Measurements from ENCODE around the gene PYGO2.
A peak's percentile ranks its signal among the peaks of the same experiment; 100 is the strongest.

- TF ChIP-seq CTCF (conservative IDR thresholded peaks at IDR 0.05 in 1 of 2, IDR thresholded peaks at IDR 0.05 in 1 of 2; ENCODE audit: extremely low read depth in 1 of 2, insufficient read depth in 1 of 2, low read depth in 1 of 2, low read length in 2 of 2) (peak in 1 of 2 donors; percentile 50), EZH2 (IDR thresholded peaks at IDR 0.05; ENCODE audit: borderline replicate concordance, low read length) (no peak)
Observed at GRCh38 chr1:154936555-154937084, 25.0 kb downstream of the PYGO2 start, which contains the start of gene PMVK.
